GM12874 (cell line): Measurements from ENCODE around the gene EIF5B.

Experiments
- TF ChIP-seq, protein P1 (sequence below): IDR thresholded peaks from 2 replicates; pipeline ENCODE4 v1.5.1; 2011; ENCODE audit warnings: low read depth, mild to moderate bottlenecking, control low read depth, low read length, moderate library complexity; ENCODE audit not compliant: insufficient read depth

Gene EIF5B

DNA sequence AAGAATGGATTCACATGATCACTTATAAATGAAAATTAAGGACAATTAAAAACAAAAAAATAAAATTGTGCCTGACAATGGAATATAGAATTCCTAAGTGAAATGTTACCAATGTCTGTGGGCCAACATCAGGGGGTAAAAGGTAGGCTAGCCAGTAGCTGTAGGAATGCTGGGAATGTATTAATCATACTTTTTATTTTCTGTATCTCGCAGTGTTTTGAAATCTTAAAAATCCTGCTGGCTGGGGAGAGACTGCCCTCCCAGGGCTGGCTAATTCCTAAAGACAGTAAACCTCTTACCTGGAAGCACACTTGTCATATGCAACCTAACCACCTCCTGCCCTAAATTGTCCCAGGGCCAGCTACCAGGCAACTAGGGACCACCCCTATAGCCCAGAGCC, 82.8 kb downstream of the EIF5B start:
- TF ChIP-seq, protein P1, sequence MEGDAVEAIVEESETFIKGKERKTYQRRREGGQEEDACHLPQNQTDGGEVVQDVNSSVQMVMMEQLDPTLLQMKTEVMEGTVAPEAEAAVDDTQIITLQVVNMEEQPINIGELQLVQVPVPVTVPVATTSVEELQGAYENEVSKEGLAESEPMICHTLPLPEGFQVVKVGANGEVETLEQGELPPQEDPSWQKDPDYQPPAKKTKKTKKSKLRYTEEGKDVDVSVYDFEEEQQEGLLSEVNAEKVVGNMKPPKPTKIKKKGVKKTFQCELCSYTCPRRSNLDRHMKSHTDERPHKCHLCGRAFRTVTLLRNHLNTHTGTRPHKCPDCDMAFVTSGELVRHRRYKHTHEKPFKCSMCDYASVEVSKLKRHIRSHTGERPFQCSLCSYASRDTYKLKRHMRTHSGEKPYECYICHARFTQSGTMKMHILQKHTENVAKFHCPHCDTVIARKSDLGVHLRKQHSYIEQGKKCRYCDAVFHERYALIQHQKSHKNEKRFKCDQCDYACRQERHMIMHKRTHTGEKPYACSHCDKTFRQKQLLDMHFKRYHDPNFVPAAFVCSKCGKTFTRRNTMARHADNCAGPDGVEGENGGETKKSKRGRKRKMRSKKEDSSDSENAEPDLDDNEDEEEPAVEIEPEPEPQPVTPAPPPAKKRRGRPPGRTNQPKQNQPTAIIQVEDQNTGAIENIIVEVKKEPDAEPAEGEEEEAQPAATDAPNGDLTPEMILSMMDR, result no peak

DNA sequence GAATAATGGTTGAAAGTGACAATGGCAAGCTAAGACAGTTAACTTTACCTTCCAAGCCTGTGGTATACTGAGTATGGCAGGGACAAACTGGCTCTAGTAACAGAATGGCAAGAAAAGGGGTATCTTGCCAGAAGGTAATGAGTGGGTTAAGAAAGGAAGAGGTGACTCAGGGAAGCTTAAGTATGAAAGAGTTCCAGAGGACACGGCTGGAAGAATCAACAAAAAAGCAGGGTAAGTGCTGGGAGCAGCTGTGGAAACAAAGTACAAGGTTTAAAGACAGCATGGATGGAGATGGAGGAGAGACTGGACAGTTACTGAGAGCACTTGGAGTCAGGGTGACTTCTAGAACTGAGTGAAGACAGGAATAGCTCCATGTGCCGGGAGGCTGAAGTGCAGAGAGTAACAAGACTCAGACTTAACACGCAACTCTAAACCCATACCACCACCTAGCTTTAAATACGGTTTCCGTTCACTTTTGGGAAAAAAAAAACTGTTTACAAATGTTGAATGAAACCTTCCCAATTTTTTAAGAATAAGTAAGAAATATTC, 83.6 kb downstream of the EIF5B start:
- TF ChIP-seq, protein P1, result no peak

DNA sequence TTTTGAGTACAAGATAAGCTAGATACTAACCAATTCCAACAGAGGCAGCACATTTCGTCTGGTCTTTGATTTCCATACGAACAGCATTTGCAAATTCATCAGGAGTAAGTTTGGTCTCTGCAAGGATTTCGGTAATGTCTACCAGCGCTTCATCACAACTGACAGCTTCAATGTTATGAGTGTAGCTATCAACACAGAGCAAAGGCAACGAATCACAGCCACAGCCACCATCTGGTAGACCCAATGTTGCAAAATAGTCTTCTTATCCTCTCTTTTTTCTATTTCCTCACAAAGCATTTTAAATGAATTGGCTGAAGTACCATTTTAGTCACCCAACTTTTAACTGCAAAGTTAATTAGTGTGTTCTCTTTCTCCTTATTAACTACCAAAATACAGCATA, 84.3 kb downstream of the EIF5B start:
- TF ChIP-seq, protein P1, result no peak

DNA sequence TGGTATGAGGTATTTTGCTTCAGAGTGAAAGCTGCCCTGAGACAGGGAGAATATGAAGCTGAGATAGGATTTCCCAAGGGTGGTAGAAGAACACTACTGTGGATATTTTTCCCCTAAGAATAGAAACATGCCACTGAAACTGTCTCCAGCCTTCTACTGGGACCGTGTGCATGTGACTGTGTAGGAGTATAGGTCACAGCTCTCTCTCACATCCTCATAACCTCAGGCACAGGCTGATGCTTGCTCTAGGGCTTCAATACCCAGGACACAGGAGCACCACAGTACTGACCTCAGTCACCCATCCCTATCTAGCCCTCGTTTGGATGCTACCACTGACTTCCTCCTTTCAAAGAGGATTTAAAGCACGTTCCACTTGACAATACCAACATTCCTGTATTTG, 85.4 kb downstream of the EIF5B start:
- TF ChIP-seq, protein P1, result no peak

DNA sequence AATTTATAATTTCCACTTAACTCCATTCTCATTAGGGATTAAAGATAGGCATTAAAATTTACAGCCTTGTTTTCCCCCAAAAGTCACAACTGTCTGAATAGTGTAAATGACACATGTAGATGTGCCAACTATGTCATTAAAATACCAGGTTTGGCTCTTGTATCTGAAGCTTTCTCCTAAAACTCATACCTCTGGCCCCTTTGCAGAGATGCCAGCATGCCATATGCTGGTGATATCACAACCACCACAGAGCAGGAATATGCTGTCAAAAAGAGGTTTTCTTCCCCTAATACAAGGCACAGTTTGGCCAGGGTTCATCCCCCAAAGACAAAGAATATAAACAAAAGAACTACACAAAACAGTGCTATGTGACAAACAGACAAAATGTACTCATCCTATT, 87.2 kb downstream of the EIF5B start:
- TF ChIP-seq, protein P1, result no peak

DNA sequence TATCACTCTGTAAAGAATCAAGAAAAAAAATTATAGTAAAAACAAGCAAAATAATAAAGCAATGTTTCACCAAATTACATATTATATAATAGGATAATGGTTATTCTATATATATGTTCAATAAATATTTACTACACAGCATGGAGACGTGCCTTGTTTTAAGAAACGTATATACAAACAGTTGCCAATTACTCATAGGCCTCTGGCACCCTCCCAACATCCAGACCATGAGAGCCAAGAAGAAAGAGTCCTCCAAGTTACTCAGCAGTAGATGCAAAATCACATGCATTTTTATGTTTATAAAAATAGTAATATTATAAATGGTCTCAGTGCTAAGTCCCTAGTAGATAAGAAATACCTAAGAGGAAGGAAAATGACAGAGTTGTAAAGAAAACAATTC, 87.8 kb downstream of the EIF5B start:
- TF ChIP-seq, protein P1, result no peak

DNA sequence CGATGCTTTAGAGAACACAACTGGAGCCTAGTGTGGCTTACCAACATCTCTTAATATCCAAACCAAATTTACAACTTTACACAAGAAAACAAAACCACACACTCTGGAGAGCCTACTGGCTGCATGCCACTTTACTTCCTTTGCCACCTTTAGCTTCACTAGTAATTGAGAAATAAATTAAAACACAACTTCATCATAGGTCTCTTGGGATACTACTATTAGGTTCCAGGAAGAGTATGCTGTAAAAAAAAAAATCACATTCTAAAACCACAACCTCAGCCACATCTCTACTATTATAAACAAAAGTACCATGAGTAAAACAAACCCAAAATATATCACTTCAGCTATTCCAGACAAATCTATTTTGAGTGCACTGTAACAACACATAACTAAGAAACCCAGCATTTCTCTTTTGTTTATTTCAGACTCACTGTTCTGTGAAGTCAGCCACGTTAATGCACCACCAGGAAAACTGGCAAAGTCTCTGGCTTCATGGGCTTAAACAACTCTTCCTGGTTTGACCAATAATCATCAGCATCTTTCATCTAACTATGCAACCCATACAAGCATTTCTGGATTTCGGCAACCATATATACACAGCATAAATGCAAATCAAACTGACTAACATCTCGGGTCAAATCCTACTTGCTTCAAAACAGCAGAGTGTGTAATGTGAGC, 93.6 kb downstream of the EIF5B start:
- TF ChIP-seq, protein P1, result no peak
